Measurements from ENCODE around the gene MLEC.

DNA sequence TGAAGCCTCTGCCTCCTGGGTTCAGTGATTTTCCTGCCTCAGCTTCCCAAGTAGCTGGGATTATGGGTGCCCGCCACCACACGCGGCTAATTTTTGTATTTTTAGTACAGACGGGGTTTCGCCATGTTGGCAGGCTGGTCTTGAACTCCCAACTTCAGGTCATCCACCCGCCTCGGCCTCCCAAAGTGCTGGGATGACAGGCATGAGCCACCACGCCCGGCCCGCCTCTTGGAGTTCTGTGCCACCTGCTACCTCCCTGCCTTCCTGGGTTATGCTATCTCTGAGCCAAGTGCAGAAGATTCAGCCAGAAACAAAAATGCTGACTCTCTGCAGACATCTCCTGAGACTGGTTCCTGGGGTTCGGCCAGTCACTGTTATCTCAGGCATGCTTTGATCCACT, 33.3 kb upstream of the MLEC start:
- TF ChIP-seq, protein P1, sequence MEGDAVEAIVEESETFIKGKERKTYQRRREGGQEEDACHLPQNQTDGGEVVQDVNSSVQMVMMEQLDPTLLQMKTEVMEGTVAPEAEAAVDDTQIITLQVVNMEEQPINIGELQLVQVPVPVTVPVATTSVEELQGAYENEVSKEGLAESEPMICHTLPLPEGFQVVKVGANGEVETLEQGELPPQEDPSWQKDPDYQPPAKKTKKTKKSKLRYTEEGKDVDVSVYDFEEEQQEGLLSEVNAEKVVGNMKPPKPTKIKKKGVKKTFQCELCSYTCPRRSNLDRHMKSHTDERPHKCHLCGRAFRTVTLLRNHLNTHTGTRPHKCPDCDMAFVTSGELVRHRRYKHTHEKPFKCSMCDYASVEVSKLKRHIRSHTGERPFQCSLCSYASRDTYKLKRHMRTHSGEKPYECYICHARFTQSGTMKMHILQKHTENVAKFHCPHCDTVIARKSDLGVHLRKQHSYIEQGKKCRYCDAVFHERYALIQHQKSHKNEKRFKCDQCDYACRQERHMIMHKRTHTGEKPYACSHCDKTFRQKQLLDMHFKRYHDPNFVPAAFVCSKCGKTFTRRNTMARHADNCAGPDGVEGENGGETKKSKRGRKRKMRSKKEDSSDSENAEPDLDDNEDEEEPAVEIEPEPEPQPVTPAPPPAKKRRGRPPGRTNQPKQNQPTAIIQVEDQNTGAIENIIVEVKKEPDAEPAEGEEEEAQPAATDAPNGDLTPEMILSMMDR (IDR thresholded peaks at IDR 0.05): no peak
- no peak for TF ChIP-seq POLR2A (IDR thresholded peaks at IDR 0.05)
